GM12892 (cell line): ENCODE data around the gene TMEM213.

Experiments used
- POLR2A ChIP-seq: IDR thresholded peaks from 2 replicates; pipeline ENCODE4 v1.6.1; 2011; ENCODE audit warnings: low read depth, low read length, control low read depth
- POLR2AphosphoS5 ChIP-seq: IDR thresholded peaks from 2 replicates; pipeline ENCODE4 v1.6.1; 2011; ENCODE audit warnings: low read depth, low read length, control low read depth
- TAF1 ChIP-seq: IDR thresholded peaks from 2 replicates; pipeline ENCODE4 v1.6.1; 2011; ENCODE audit warnings: low read depth, mild to moderate bottlenecking, control low read depth, low read length, borderline replicate concordance

DNA sequence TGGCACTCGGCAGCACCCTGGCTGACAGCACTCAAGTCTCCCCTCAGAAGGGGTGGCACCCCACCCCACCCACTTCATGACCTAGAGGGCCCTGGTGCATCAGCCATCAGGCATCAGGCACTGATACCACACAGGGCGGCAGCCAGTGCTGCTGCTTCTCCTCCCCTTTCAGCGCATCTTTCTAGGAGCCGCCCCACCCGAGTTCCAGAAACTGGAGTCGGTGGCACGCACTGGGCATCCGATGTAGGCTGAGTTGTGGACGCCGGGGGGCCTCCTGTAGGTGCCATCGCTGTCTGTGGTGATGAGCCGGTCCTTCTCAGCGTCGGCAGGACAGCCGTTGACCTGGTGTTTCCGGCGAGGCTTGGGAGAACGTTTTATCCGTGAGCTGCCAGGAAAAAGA lies 70.0 kb downstream of the TMEM213 start:
- TF ChIP-seq POLR2AphosphoS5 (no peak), POLR2A (no peak), TAF1 (no peak)
